Loucy (cell line): Measurements from ENCODE around the gene SLC38A7.

ENCODE experiments used
- H2AFZ ChIP-seq: fragments of 200-600 bp; sonication (generic); 2 replicates; pipeline ENCODE4 v1.6.0; 2016; ENCODE audit warnings: antibody characterized with exemption, mild to moderate bottlenecking, low read length, moderate library complexity
- H3F3A ChIP-seq: fragments of 200-600 bp; 2 replicates; pipeline ENCODE4 v1.6.0; 2016; ENCODE audit warnings: antibody characterized with exemption, low read depth, mild to moderate bottlenecking
- H3K27me3 ChIP-seq: fragments of 200-600 bp; sonication (generic); 2 replicates; pipeline ENCODE4 v1.6.1; 2014; ENCODE audit warnings: low read length, mild to moderate bottlenecking; ENCODE audit not compliant: insufficient read depth, poor library complexity, severe bottlenecking
- H3K36me3 ChIP-seq: fragments of 200-600 bp; sonication (generic); 2 replicates; pipeline ENCODE4 v1.6.1; 2016; ENCODE audit warnings: low read length; ENCODE audit not compliant: insufficient read depth
- H3K4me1 ChIP-seq: fragments of 200-600 bp; sonication (generic); 2 replicates; pipeline ENCODE4 v1.5.1; 2014; ENCODE audit warnings: low read length, mild to moderate bottlenecking; ENCODE audit not compliant: insufficient read depth, poor library complexity, severe bottlenecking
- H3K4me2 ChIP-seq: fragments of 200-600 bp; sonication (generic); 2 replicates; pipeline ENCODE4 v1.6.0; 2014; ENCODE audit warnings: antibody characterized with exemption, low read length, low read depth, mild to moderate bottlenecking; ENCODE audit not compliant: poor library complexity, severe bottlenecking
- H3K4me3 ChIP-seq: fragments of 200-600 bp; sonication (generic); 2 replicates; pipeline ENCODE4 v1.5.1; 2014; ENCODE audit warnings: low read length, mild to moderate bottlenecking, mixed read lengths; ENCODE audit not compliant: poor library complexity, severe bottlenecking
- H3K79me2 ChIP-seq: fragments of 200-600 bp; sonication (generic); 2 replicates; pipeline ENCODE4 v1.6.1; 2014; ENCODE audit warnings: low read length; ENCODE audit not compliant: insufficient read depth
- H3K9ac ChIP-seq: fragments of 200-600 bp; sonication (generic); 2 replicates; pipeline ENCODE4 v1.6.0; 2014; ENCODE audit warnings: mild to moderate bottlenecking, low read depth, low read length, moderate library complexity; ENCODE audit not compliant: poor library complexity, severe bottlenecking
- H3K9me2 ChIP-seq: fragments of 200-600 bp; sonication (generic); replicated peaks from 2 replicates; pipeline ENCODE4 v1.6.1; 2016; ENCODE audit warnings: low read depth, low read length, mixed read lengths
- H3K9me3 ChIP-seq: fragments of 200-600 bp; sonication (generic); 2 replicates; pipeline ENCODE4 v1.6.1; 2014; ENCODE audit warnings: mild to moderate bottlenecking, antibody characterized with exemption, low read length, low read depth; ENCODE audit not compliant: insufficient read depth
- H4K20me1 ChIP-seq: fragments of 200-600 bp; sonication (generic); 2 replicates; pipeline ENCODE4 v1.6.0; 2014; ENCODE audit warnings: antibody characterized with exemption, low read length, mild to moderate bottlenecking; ENCODE audit not compliant: insufficient read depth, poor library complexity, severe bottlenecking
- EZH2phosphoT487 ChIP-seq: fragments of 200-600 bp; IDR thresholded peaks from 2 replicates; pipeline ENCODE4 v1.6.1; 2018; ENCODE audit warnings: antibody characterized with exemption, mild to moderate bottlenecking, moderate library complexity, borderline replicate concordance
- TF ChIP-seq, protein P1 (sequence below): fragments of 200-600 bp; sonication (generic); conservative IDR thresholded peaks from 2 replicates; pipeline ENCODE4 v1.5.1; 2014; ENCODE audit warnings: mild to moderate bottlenecking, antibody characterized with exemption, low read length

The SLC38A7 gene

DNA sequence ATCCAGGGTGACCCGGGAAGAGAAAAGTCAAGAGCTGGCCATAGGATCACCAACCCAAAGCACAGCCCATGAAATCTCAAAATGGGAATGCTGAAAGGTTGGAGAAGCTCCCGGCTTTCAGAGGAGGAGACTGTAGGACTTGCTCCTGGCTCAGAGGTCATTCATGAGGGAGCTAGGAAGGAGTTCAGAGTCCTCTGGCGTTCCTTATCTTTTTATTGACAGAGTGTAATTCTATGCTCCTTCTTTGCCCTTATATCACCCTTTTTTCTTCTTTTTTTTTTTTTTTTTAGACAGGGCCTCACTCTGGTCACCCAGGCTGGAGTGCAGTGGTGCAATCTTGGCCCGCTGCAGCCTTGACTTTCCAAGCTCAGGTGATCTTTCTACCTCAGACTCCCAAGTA, 27.7 kb downstream of the SLC38A7 start:
- Histone ChIP-seq H3K4me3 (no peak overlapping the region), H3K27me3 (no peaks in the 10 kb centered on the region), H3F3A (no peaks in the 10 kb centered on the region), H3K9ac (no peak overlapping the region), H3K36me3 (no peaks in the 10 kb centered on the region), H3K79me2 (no peaks in the 10 kb centered on the region), H4K20me1 (no peaks in the 10 kb centered on the region), H3K9me3 (no peaks in the 10 kb centered on the region), H3K4me2 (no peak overlapping the region), H3K9me2 (no peaks in the 10 kb centered on the region), H2AFZ (no peak overlapping the region), H3K4me1 (no peaks in the 10 kb centered on the region)
- TF ChIP-seq EZH2phosphoT487 = no peak
- TF ChIP-seq, protein P1, sequence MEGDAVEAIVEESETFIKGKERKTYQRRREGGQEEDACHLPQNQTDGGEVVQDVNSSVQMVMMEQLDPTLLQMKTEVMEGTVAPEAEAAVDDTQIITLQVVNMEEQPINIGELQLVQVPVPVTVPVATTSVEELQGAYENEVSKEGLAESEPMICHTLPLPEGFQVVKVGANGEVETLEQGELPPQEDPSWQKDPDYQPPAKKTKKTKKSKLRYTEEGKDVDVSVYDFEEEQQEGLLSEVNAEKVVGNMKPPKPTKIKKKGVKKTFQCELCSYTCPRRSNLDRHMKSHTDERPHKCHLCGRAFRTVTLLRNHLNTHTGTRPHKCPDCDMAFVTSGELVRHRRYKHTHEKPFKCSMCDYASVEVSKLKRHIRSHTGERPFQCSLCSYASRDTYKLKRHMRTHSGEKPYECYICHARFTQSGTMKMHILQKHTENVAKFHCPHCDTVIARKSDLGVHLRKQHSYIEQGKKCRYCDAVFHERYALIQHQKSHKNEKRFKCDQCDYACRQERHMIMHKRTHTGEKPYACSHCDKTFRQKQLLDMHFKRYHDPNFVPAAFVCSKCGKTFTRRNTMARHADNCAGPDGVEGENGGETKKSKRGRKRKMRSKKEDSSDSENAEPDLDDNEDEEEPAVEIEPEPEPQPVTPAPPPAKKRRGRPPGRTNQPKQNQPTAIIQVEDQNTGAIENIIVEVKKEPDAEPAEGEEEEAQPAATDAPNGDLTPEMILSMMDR = no peak

DNA sequence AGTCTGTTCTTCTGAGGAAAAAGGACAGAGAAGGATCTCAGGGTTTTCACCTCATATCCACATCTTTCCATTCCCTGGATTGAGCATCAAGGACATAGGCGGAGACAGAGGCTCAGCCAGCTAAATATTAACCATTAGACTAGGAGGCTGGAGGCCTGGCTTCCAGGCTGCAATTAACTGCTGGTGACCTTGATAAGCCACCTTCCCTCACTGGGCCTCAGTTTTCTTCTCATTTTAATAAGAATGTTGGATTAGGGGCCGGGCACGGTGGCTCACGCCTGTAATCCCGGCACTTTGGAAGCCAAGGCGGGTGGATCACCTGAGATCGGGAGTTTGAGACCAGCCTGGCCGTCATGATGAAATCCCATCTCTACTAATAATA, 29.4 kb downstream of the SLC38A7 start:
- Histone ChIP-seq H3K9me3 (no peaks in the 10 kb centered on the region), H3F3A (no peaks in the 10 kb centered on the region), H4K20me1 (no peaks in the 10 kb centered on the region), H3K9me2 (no peaks in the 10 kb centered on the region), H3K4me2 (no peak overlapping the region), H3K27me3 (no peaks in the 10 kb centered on the region), H2AFZ (no peak overlapping the region), H3K4me3 (no peak overlapping the region), H3K79me2 (no peaks in the 10 kb centered on the region), H3K4me1 (no peaks in the 10 kb centered on the region), H3K36me3 (no peaks in the 10 kb centered on the region), H3K9ac (no peak overlapping the region)
- TF ChIP-seq EZH2phosphoT487 = no peak
- TF ChIP-seq, protein P1 = no peak

- H3K9ac ChIP-seq = no peak overlapping the region
- H3K36me3 ChIP-seq = no peaks in the 10 kb centered on the region
- no peak overlapping the region for H2AFZ ChIP-seq
- no peaks in the 10 kb centered on the region for H3K4me1 ChIP-seq
- no peaks in the 10 kb centered on the region for H3F3A ChIP-seq
- H3K27me3 ChIP-seq = no peaks in the 10 kb centered on the region
- TF ChIP-seq, protein P1 = no peak
- no peak for TF ChIP-seq EZH2phosphoT487
- H3K9me3 ChIP-seq = no peaks in the 10 kb centered on the region
- H4K20me1 ChIP-seq = no peaks in the 10 kb centered on the region
- no peak overlapping the region for H3K4me3 ChIP-seq
- H3K9me2 ChIP-seq = no peaks in the 10 kb centered on the region
- H3K4me2 ChIP-seq = no peak overlapping the region
- no peaks in the 10 kb centered on the region for H3K79me2 ChIP-seq
These were observed 29.9 kb downstream of the SLC38A7 start for GRCh38 chr16:58654560-58655214.
